Endothelial cell of umbilical vein (primary cell): ENCODE measurements around the gene IL12B.

Experiments
- POLR2A ChIP-seq: IDR thresholded peaks from 2 replicates; pipeline ENCODE4 v1.6.1; 2012; ENCODE audit warnings: low read depth, mild to moderate bottlenecking, control low read depth, low read length
- POLR2AphosphoS5 ChIP-seq: IDR thresholded peaks from 2 replicates; pipeline ENCODE4 v1.6.1; 2012; ENCODE audit warnings: low read depth, mild to moderate bottlenecking, control low read depth, low read length, moderate library complexity; ENCODE audit not compliant: insufficient read depth
- TF ChIP-seq, protein P1 (sequence below), 2 donors: IDR thresholded peaks; 1 replicate in 1 of 2; 2 replicates in 1 of 2; pipeline ENCODE4 v1.5.1; 2011; ENCODE audit warnings: low read length in 2 of 2, mild to moderate bottlenecking in 2 of 2, moderate library complexity in 2 of 2, control low read depth in 1 of 2, inconsistent platforms in 1 of 2, low read depth in 1 of 2; ENCODE audit not compliant: insufficient read depth in 1 of 2; ENCODE audit errors: extremely low read depth in 1 of 2

GRCh38 chr5:159342840-159343239, 12.6 kb upstream of the IL12B start:
- TF ChIP-seq POLR2A (no peak), POLR2AphosphoS5 (no peak)
- TF ChIP-seq, protein P1, sequence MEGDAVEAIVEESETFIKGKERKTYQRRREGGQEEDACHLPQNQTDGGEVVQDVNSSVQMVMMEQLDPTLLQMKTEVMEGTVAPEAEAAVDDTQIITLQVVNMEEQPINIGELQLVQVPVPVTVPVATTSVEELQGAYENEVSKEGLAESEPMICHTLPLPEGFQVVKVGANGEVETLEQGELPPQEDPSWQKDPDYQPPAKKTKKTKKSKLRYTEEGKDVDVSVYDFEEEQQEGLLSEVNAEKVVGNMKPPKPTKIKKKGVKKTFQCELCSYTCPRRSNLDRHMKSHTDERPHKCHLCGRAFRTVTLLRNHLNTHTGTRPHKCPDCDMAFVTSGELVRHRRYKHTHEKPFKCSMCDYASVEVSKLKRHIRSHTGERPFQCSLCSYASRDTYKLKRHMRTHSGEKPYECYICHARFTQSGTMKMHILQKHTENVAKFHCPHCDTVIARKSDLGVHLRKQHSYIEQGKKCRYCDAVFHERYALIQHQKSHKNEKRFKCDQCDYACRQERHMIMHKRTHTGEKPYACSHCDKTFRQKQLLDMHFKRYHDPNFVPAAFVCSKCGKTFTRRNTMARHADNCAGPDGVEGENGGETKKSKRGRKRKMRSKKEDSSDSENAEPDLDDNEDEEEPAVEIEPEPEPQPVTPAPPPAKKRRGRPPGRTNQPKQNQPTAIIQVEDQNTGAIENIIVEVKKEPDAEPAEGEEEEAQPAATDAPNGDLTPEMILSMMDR (IDR thresholded peaks at IDR 0.05; ENCODE audit: extremely low read depth in 1 of 2, insufficient read depth in 1 of 2, low read depth in 1 of 2, low read length in 2 of 2): no peak
